Right forelimb (tissue), 1 donor: ENCODE results near the gene PRMT5.

ENCODE experiments used
- DNase-seq: peaks from one replicate; pipeline ENCODE4 v3.0.0-alpha.2; 2018

The PRMT5 gene

GRCh38 chr14:22896356-22896755 lies 32.8 kb downstream of the PRMT5 start:
- no peak for DNase-seq

- DNase-seq = no peak
These were observed 33.8 kb downstream of the PRMT5 start for GRCh38 chr14:22895402-22895801.

GRCh38 chr14:22893706-22894105 lies 35.5 kb downstream of the PRMT5 start:
- DNase-seq = no peak

- no peak for DNase-seq
These were observed 36.7 kb downstream of the PRMT5 start for GRCh38 chr14:22892488-22892887.

- DNase-seq = no peak
These were observed 38.8 kb downstream of the PRMT5 start for GRCh38 chr14:22890416-22890815.

GRCh38 chr14:22888662-22889061 lies 40.5 kb downstream of the PRMT5 start:
- DNase-seq = no peak

- DNase-seq = no peak
These were observed 41.2 kb downstream of the PRMT5 start for GRCh38 chr14:22887990-22888378.

GRCh38 chr14:22887260-22887989 lies 41.8 kb downstream of the PRMT5 start:
- DNase-seq = peak; percentile 73

- peak; percentile 83 for DNase-seq
These were observed 42.5 kb downstream of the PRMT5 start for GRCh38 chr14:22886500-22887259.

- DNase-seq = no peak
These were observed 43.2 kb downstream of the PRMT5 start for GRCh38 chr14:22885975-22886374.

GRCh38 chr14:22884738-22885523 lies 44.2 kb downstream of the PRMT5 start:
- no peak for DNase-seq

- DNase-seq = no peak
These were observed 45.0 kb downstream of the PRMT5 start for GRCh38 chr14:22884076-22884737.

- DNase-seq = no peak
These were observed 45.8 kb downstream of the PRMT5 start, which contains the start of gene REM2 for GRCh38 chr14:22883173-22883976. TSS of gene REM2 (plus strand) at chr14:22883222. CDS start at chr14:22883288, 66 bp downstream.

GRCh38 chr14:22882529-22883172 lies 46.5 kb downstream of the PRMT5 start:
- no peak for DNase-seq

- no peak for DNase-seq
These were observed 47.1 kb downstream of the PRMT5 start for GRCh38 chr14:22882064-22882463.

- no peak for DNase-seq
These were observed 50.6 kb downstream of the PRMT5 start for GRCh38 chr14:22878271-22879246.

- DNase-seq = no peak
These were observed 52.1 kb downstream of the PRMT5 start for GRCh38 chr14:22877000-22877501.

GRCh38 chr14:22875748-22876319 lies 53.3 kb downstream of the PRMT5 start:
- no peak for DNase-seq

GRCh38 chr14:22875003-22875747 lies 54.0 kb downstream of the PRMT5 start:
- DNase-seq = no peak
